UCSD-AML1 (cell line): ENCODE measurements around the gene CHAD.

Experiments
- DNase-seq: peaks from one replicate; lab custom pipeline; 2025; ENCODE audit not compliant: unreplicated experiment; lab: John Stamatoyannopoulos, UW

CHAD gene

GRCh38 chr17:50468304-50469207 lies at the start of gene CHAD:
Gene CHAD, minus strand, starts transcription at chr17:50468880. Its CDS starts 67 bp downstream, at chr17:50468813.
- DNase-seq = no peak

GRCh38 chr17:50517504-50518383 lies 49.1 kb upstream of the CHAD start:
- DNase-seq = no peak

GRCh38 chr17:50517011-50517410 lies 48.3 kb upstream of the CHAD start:
- DNase-seq = no peak

- no peak for DNase-seq
These were observed 46.4 kb upstream of the CHAD start for GRCh38 chr17:50514936-50515702.

GRCh38 chr17:50514388-50514787 lies 45.7 kb upstream of the CHAD start:
- no peak for DNase-seq

GRCh38 chr17:50513495-50513894 lies 44.8 kb upstream of the CHAD start:
- no peak for DNase-seq

- no peak for DNase-seq
These were observed 42.4 kb upstream of the CHAD start for GRCh38 chr17:50511058-50511457.

GRCh38 chr17:50508573-50509460 lies 40.1 kb upstream of the CHAD start:
- no peak for DNase-seq

GRCh38 chr17:50507871-50508572 lies 39.3 kb upstream of the CHAD start, which contains the start of gene MYCBPAP:
Gene MYCBPAP, plus strand, starts transcription at chr17:50508439. Its CDS starts 236 bp downstream, at chr17:50508675.
- no peak for DNase-seq

GRCh38 chr17:50506298-50506697 lies 37.6 kb upstream of the CHAD start:
- no peak for DNase-seq

- DNase-seq = peak; percentile 40
These were observed 37.0 kb upstream of the CHAD start for GRCh38 chr17:50505591-50506130.

GRCh38 chr17:50502301-50502990 lies 33.8 kb upstream of the CHAD start:
- DNase-seq = no peak

GRCh38 chr17:50501054-50501453 lies 32.4 kb upstream of the CHAD start:
- DNase-seq = no peak

GRCh38 chr17:50499721-50500120 lies 31.0 kb upstream of the CHAD start:
- DNase-seq = no peak

- DNase-seq = no peak
These were observed 30.6 kb upstream of the CHAD start for GRCh38 chr17:50499270-50499669.

GRCh38 chr17:50498021-50498874 lies 29.6 kb upstream of the CHAD start:
- no peak for DNase-seq

- no peak for DNase-seq
These were observed 27.2 kb upstream of the CHAD start for GRCh38 chr17:50495918-50496317.
